SIG-M5 treated with dmso at 0.1 percent for 504 hours (cell line): ENCODE measurements around the gene MADD.

Source experiments
- DNase-seq: peaks from one replicate; lab custom pipeline; 2025; ENCODE audit not compliant: unreplicated experiment; lab: John Stamatoyannopoulos, UW

Gene MADD

GRCh38 chr11:47378836-47379170 lies 108.9 kb downstream of the MADD start:
- no peak for DNase-seq

- no peak for DNase-seq
Measured at GRCh38 chr11:47379317-47379716, 109.4 kb downstream of the MADD start.
